OCI-LY3 (cell line): ENCODE data around the gene ZCCHC3.

Source experiments
- CTCF ChIP-seq: fragments of 200-600, 300-600 bp; sonication (generic); IDR thresholded peaks from 2 replicates; pipeline ENCODE4 v1.5.1; 2014; ENCODE audit warnings: antibody characterized with exemption, low read length, low read depth
- EZH2phosphoT487 ChIP-seq: fragments of 200-600 bp; shearing (Covaris generic); IDR thresholded peaks from 2 replicates; pipeline ENCODE4 v1.6.1; 2018; ENCODE audit warnings: antibody characterized with exemption, mixed run types, low read depth

GRCh38 chr20:251354-251753 is 46.0 kb upstream of the ZCCHC3 start:
- no peak for TF ChIP-seq CTCF
- no peak for TF ChIP-seq EZH2phosphoT487
